ENCODE data around the gene TRIO.

The TRIO gene

DNA sequence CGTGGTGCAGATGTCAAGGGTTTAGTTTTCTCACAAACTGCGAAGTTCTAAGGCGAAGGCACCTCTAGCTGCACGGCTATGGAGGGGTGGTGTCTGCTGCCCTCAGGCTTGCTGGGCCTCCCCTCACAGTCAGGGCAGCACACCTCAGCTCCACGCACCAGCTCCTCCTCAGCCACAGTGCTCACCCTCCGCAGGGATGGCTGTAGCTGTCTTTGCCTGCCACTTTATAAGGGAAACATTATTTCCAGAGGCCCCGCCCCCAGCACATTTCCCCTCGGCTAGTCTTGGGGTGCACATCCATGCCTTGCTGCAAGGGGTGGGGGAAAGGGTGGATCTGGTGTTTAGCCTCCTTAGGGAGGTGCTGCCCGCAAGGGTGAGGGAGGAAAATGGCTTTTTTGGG lies 154.6 kb downstream of the TRIO start:
- DNase-seq (ENCODE audit: low read depth), result no peak

DNA sequence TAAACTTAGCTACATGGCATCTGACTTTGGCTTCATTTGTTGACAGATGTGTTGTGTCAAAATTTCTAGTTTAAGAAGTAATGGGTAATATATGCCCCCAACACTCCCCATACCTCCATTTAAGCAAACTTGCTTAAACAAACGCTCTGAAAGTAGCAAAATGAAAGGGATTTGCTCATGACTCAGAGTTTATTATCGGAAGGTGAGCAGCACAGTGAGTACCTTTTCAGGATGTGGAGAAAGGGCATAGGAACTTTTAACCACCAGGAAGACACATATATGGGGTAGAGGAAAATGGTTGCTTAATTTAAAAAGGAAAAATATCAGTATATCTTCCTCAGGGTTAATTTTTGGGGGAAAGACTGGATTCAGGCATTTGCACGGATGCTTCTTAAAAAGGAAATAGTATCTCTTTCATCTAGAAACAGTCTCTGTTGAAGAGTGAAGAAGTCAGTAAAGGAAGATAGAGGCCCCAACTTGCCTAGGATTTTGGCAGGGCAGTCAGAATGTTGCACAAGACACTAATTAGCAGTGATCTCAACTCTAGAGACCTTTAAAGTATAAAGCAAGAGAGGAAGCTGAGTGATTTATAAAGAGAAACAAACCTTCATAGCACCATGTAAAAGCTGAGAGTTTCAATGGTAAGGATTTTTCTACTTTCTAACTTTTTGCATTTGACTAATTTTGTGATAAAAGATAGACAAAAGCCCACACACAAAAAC lies 155.1 kb downstream of the TRIO start:
- no peak for DNase-seq (ENCODE audit: low read depth)

DNA sequence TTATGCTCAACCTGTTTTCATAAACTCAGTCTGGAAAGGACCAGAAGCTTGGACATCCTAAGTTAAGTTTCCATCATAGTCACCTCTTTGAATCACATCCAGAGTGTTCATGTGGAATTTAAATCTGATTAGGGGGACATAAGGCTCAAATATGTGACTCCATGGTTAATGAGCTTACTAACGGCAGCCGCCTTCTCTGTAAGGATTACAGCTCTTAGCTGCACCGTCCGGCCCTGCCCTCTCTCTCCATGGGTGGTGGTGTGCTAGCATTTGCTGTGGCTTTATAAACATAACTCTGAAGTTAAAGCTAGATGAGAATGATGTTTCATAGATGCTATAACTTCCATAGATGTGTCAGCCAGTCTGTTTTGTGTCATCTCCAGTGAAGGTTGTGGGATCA lies 156.5 kb downstream of the TRIO start:
- DNase-seq (ENCODE audit: low read depth), result no peak

DNA sequence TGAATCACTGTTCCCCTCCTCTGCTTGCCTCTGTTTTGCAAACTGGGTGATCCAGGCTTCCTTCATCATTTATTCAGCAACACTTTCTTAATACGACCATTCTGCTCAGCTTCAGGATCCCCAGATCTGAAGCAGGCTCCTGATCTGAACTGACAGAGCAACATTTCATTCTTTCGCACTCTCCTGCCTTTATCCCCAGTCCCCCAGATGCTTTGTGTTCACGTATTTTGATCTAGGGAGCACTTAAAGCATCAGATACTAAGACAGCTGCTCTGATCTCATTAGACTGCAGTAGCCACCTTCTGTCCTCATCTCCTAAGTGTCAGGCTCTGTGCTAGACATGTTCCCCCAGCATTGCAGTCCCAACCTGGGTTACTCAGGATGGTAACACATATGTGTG lies 158.0 kb downstream of the TRIO start:
- no peak for DNase-seq (ENCODE audit: low read depth)

DNA sequence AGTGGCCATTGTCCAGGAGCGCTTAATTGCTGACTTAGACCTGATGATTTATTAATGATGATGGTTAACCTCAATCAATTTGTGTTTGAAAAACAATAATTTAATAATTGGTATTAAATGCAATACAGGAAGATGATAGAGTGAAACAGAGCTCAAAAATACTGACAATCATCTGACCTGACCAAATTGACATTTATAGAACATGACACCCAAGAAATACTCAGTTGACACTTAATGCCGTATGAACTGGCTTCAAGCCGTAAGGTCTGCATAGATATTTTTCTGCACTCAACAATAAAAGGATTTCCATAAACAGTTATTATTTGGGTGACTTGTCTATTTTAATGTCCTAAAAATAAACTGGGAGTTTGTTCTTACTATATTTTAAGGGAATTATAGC lies 159.2 kb downstream of the TRIO start:
- no peak for DNase-seq (ENCODE audit: low read depth)

DNA sequence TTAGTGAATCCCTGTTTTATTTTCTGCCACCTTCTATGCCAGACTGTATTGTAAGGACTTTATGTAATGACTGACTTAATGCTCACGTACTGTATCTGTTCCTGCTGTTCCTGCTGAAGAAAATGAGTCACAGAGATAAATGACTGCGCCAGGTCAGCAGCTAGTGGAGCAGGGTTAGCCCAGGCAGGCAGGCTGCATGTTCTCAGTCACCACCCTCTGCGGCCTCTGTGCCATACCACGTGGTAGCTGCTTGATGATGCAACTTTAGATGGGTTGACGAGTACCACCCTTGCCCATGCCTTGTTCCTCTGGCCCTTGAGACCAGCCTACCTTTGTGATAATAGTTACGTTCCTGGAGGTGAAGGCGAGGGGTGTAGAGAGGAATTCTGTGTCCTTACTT lies 161.9 kb downstream of the TRIO start:
- no peak for DNase-seq (ENCODE audit: low read depth)

DNA sequence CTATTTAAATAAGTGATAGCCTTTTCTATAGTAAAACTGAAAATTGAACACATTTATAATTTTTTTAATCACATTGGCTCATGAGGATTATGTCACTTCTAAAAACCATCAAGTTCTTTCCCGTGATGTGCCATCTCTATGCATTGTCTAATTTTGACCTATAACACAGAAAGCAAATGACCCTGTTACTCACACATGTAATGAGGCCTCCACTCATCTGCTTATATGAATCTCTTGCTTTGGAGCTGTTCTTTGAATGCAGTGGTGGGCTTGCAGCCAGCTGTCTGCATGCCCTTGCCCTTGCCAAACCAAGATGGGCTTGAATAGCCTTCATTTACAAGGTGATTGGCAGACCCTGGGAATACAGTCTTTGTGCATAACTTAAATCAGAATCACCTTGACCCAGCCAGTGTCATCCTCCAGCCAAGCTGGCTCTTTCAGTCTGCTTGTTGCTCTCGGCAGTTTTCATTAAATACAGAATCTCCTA lies 163.2 kb downstream of the TRIO start:
- no peak for DNase-seq (ENCODE audit: low read depth)

DNA sequence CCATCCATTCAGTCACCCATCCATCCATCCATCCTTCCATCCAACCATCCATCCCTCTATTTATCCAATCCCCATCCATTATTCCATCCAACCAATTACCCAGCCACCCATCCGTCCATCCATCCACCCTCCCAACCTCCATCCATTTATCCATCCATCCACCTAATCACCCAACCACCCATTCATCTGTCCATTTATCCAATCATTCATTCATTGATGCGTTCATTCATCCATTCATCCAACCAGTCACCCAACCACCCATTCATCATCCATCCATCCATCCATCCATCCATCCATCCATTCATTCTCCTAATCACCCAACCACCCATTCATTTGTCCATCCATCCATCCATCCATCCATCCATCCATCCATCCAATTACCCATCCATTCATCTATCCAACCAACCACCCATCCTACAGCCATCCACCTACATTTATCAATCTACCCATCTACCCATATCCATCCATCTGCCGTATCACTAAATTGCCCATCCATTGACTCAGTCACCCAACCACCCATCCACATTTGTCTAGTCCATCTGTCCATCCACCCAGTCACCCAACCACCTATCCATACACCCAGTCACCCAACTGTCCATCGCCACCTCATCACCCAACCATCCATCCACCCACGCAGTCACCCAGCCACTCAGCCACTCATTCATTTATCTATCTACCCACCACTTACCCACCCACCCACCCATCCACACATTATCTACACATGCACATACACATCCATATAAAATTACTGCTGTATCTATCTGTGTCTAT lies 165.4 kb downstream of the TRIO start:
- no peak for DNase-seq (ENCODE audit: low read depth)

DNA sequence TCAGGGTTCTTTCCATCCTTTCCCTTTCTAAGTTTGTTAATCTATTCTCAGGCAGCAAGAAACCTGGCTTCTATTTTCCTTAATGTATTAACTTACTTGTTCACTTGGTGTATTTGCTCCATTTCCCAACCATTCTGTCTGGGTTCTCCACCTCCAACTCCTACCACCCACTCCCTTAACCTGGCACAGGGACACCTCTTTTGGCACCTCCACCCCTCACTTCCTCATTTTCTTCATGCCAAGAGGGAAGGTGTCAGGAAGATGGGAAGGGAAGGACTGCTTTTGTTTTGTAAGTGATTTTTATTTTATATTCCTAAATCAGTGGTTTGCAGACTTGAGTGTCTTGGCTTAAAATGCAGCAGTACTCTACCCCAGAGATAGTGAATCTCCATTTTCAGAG lies 166.1 kb downstream of the TRIO start:
- no peak for DNase-seq (ENCODE audit: low read depth)

DNA sequence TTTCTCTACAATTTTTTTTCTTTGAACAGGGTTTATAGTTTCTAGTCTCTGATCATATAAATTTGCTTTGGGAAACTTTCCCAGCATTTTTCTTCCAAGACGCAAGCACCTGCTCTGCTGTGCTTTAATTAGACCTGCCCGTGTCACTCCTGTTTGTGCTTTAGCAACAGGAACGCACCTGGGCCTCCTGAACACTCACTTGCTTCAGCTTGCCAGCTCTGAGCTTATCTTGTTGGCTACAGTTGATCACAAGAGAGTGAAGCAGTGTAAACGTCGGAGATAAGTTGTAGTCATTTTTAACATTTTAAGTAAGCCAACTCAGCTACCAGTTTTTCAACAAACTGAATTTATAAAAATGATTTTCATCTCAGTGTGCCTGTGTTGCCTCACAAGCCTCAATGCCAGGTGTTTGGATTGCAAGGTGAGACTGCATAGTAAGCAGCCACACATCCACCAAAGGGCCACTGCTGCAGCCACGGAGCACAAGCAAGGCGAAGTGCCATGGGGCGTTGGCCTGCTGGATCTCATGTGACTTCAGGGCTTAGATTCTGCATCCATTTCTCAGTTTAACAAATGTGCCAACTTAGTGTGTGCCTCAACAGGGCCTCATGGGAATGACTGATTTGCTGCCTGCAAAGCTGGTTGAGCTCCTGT lies 166.9 kb downstream of the TRIO start:
- no peak for DNase-seq (ENCODE audit: low read depth)

DNA sequence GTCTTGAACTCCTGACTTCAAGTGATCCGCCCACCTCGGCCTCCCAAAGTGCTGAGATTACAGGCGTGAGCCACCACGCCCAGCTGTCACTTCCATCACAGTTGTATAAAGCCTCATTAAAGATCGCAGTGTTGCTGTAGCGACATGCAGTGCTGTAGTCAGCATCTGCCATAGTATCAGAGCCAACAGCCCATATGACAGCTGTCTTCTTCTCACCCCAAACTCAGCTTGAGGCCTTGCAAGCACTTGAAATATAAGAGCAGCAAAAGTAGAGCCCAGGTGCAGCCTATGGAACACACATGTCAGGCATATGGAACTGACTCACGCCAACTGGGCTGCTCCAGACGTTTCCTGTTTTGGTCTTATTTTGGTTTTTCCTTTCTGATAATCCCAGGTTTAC lies 167.8 kb downstream of the TRIO start:
- DNase-seq (ENCODE audit: low read depth), result no peak

DNA sequence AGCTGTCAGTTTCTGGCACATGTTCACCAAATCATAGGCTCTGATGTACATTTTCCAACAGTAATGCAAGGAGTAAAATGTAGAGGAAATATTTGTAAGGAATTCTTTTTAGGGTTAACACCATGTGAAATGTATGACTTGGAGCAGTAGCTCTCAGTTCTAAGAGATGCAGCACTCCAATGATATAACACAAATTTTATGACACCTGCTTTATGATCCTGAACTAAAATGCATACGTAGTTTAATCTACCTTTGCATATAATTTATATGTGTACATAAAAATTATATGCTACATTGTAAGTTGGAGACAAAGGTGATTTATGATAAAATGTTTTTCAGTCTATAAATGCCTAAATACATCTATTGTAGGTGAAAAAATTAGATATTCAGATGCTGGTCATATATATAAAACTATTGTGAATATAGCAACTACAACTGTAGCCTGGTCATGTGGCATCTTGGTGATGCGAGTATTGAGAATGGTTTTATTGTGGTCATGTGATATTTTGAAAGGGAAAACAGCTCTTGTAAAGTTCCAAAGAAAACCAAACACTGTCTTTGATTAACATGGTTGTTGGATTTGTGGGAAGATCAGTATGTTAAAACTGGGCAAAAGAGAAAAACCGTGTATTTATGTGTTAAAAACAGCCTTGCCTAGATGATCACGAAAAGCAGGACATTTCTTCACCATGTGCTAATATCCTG lies 171.0 kb downstream of the TRIO start:
- no peak for DNase-seq (ENCODE audit: low read depth)

DNA sequence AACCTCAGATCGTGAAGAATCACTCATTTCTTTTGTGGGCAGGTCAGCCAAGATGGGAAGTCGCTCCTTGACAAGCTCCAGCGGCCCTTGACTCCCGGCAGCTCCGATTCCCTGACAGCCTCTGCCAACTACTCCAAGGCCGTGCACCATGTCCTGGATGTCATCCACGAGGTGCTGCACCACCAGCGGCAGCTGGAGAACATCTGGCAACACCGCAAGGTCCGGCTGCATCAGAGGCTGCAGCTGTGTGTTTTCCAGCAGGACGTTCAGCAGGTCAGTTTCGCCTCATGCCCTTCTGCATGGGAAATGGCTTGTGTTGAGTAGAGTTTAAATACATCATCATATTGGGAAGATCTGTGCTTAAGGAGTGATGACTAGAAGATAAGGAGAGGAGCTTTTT lies 173.3 kb downstream of the TRIO start:
- DNase-seq (ENCODE audit: low read depth), result no peak

DNA sequence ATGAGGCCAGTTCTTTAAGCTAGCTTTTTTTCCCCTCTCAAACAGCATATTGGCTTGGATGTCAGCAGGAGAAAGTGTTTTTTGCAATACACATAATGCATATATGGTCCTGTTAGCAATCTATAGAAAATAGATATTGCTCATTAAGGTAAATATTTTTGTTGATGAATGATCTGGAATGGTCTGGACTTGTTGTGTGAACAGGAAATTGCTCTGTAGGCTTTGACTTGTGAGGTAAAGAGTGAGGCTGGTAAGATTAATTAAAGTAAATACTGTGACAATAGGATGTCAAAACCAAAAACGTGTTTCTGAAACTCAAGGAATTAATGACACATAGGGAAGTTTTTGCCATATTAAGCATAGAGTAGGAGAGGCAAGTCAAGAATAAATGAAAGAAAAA lies 176.0 kb downstream of the TRIO start:
- no peak for DNase-seq (ENCODE audit: low read depth)

DNA sequence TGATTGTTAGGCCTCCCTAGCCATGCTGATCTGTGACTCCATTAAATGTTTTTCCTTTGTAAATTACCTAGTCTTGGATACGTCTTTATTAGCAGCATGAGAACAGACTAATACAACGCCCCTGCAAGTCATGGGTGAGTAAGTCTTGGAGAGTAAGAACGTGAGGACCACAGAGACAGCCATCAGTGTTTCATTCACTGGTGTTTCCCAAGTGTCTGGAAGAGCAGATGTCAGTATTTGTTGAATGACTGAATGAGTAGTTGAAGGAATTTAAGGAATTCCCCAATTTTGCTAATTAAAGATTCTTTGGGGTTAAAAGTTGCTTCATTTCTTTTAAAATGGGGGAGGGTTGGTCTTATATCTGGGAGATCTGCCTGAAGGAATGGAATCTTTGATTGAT lies 178.8 kb downstream of the TRIO start:
- no peak for DNase-seq (ENCODE audit: low read depth)

DNA sequence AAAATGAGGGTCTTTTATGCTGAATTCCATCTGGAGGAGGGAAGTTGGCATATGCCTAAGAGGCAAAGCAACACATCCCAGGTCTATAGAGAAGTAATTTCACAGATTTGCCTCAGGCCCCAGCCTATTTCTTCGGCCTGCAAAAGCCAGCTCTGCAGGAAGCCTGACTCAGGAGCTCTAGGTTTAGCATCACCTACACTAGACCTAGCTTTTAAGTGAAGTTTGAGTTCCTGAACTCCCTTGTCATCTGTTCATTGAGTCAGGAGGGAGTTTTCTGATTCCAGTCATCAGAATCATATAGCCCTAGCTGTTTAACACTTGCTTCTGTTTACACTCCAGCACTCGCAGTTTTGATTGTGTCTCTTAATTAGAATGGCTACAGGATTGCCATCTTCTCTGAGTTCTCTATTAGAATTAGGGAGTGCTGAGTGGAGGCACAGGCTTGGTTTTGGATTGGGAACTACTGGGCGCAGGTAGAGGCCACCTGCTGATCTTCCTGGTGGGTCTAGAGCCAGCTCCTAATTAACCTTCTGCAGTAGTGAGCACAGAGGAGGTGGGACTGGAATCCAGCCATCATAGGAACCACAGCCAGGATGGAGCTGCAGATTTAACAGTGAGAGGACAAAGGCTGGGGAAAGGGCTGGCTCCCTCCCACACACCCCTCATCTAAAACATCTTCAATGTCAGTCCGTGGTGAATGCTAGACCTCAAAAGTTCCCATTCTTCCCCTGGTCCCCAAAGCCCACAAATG lies 179.5 kb downstream of the TRIO start:
- no peak for DNase-seq (ENCODE audit: low read depth)

DNA sequence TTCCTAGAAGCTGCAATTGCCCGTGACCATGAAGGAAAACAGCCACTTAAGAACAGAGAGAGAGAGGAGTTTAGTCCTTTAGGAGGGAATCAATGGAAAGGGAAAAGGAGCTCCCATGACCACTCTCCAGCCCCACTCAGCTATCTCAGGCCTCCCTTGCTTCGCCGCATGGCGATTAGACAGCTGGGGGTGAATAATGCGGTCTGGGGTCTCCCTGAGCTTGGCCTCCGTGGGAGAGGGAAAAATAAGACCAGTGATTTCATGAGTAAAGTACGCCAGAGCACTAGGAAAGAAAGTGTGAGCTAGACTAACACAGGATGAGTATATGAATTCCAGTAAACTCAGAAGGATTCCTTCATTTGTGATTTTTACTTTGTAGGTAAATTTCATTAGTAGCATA lies 180.3 kb downstream of the TRIO start:
- no peak for DNase-seq (ENCODE audit: low read depth)

DNA sequence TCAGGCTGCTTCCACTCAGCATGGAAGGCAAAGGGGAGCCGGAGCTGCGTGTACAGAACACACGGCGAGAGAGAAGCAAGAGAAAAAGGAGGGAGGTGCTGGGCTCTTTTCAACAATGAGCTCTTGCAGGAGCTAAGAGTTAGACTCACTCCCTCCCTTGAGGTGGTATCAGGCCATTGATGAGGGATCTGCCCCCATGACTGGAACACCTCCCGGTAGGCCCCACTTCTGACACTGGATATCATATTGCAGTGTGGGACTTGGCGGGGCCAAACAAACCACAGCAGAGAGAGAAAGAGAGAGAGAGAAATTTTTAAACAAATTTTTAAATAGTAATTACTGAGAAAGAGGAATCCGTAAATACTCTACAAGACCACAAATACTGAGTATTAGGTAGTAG lies 182.2 kb downstream of the TRIO start:
- DNase-seq (ENCODE audit: low read depth), result no peak

DNA sequence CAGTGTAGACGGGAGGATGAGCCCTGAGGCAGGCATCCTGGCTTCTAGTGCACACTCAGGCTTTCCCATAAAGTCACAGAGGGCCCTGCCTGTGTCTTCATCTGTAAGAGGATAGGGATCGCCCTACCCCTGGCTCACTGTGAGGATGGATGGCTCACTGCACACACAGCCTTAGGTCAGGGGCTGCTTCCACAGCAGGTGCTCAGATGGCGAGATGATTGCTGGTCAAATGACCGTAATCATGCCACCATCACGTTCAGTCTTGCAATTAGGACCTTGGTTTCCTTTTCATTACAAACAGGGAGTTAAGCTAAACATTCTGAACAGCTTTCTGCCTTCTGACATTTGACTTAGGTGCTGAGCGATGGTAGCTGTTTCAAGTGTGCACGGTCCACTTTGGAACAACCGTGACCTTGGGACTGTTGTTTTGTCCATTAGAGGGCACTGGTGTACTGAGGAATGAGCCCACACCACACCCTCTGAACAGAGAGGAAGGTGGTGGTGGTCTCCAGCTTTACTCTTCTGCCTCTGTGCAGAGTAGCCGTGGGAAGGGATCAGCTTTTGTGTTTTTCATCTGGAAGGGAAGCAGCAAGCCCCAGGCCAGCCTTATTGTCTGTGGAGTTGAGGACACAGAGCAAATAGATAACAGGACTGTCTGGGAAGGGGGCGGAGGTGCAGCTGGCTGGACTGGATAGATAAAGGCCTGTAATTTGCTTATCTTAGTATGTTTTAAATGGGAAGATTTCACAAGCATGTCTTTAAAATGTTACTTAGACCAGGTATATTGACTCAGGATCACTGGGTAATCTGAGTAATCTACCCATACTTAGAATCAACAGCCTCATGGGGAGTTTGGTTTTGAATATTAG lies 183.1 kb downstream of the TRIO start:
- no peak for DNase-seq (ENCODE audit: low read depth)

DNA sequence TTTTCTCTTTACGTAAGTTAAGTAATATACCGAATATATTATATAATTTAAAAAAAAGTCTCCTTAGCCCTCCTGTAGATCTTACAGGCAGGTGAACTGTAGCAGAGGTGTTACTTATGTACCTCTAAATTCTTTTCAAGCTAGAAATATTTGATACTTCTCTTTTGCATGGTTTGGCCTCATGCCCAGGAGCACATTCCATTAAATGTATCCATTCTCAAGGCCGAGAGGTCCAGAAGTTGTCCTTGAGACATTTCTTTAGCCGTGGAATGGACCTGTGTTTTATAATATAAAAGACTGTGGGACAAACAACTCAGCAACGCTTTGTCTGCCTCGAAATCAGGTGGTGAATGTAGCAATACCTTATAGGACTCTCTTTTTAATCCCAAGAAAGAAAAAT lies 184.5 kb downstream of the TRIO start:
- DNase-seq (ENCODE audit: low read depth), result no peak

DNA sequence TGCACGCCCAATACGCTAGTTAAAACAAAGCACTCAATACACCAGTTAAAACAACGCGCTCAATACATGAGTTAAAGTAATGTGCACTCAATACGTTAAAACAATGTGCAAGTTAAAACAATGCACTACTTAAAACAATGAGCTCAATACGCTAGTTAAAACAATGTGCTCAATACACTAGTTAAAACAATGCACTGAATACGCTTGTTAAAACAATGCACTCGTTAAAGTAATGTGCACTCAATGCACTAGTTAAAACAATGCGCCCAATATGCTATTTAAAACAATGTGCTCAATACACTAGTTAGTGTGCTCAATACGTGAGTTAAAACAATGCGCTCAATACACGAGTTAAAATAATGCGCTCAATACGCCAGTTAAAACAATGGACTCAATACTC lies 185.0 kb downstream of the TRIO start:
- DNase-seq (ENCODE audit: low read depth), result no peak
